K562 (cell line): Measurements from ENCODE around the gene FRA10AC1. TPM values are rescaled to one million over a fixed set of nuclear protein-coding genes. Genes with fewer than 3 reads are reported as not detected.

Experiments used
- ATAC-seq: fragments of 200-7000 bp; cut with Tn5 transposase; 3 replicates; pipeline ENCODE4 v1.9.1; 2020; ENCODE audit warnings: moderate library complexity
- BruUV-seq: library from RNA; stranded (reverse); fragments of 400-500 nt; replicated peaks from 2 replicates; lab custom pipeline; 2021; lab: Mats Ljungman, UMichigan
- CTCF ChIA-PET: fragments of 300-600 bp; formaldehyde crosslinking; extraction: SDS; loops from one replicate; lab custom pipeline; 2021; ENCODE audit warnings: low intra/inter-chr PET ratio; lab: Yijun Ruan, JAX
- POLR2A ChIA-PET: fragments of 300-600, 350-650 bp; sonication (Branson Sonifier 250); formaldehyde crosslinking; extraction: SDS; loops from one replicate; lab custom pipeline; 2021; ENCODE audit warnings: antibody characterized with exemption, inconsistent platforms; lab: Yijun Ruan, JAX
- DNase-seq, 4 experiments: peaks; one replicate each; pipeline versions ENCODE4 v3.0.0 to v3.0.0-alpha.2; 2011 to 2018; ENCODE audit warnings: low spot score in 3 of 4, mixed read lengths in 3 of 4; ENCODE audit errors: extremely low read depth in 1 of 4
- FAIRE-seq: peaks from 2 replicates; lab custom pipeline; 2011; peaks lifted over from hg19 to GRCh38; lab: Jason Lieb, UNC
- H2AFZ ChIP-seq: 2 replicates; pipeline ENCODE4 v1.6.0; 2011; ENCODE audit warnings: low read depth, low read length, control low read depth, inconsistent platforms
- H3K27ac ChIP-seq: fragments of 200-600 bp; 3 replicates; pipeline ENCODE4 v1.8.0; 2011; ENCODE audit warnings: low read depth, mild to moderate bottlenecking, control low read depth, inconsistent platforms, low read length, moderate library complexity, mixed read lengths; ENCODE audit errors: extremely low read depth
- H3K27me3 ChIP-seq, 2 experiments: fragments of 300-600 bp in 1 of 2; 2 replicates in 1 of 2; 3 replicates in 1 of 2; pipeline versions ENCODE4 v1.6.0 to v1.8.0; 2011; ENCODE audit warnings: inconsistent platforms in 2 of 2, low read length in 2 of 2, mild to moderate bottlenecking in 1 of 2, mixed read lengths in 1 of 2, moderate library complexity in 1 of 2; ENCODE audit not compliant: control insufficient read depth in 2 of 2, insufficient read depth in 2 of 2
- H3K36me3 ChIP-seq: fragments of 300-600 bp; 3 replicates; pipeline ENCODE4 v1.8.0; 2011; ENCODE audit warnings: mild to moderate bottlenecking, low read length, inconsistent platforms; ENCODE audit not compliant: control insufficient read depth, insufficient read depth
- H3K4me1 ChIP-seq, 2 experiments: fragments of 200-600 bp in 1 of 2; replicated peaks in 1 of 2; 2 replicates in 1 of 2; 3 replicates in 1 of 2; pipeline versions ENCODE4 v1.5.1 to v1.8.0; 2011; ENCODE audit warnings: inconsistent platforms in 2 of 2, low read length in 2 of 2, mild to moderate bottlenecking in 1 of 2, mixed read lengths in 1 of 2, moderate library complexity in 1 of 2; ENCODE audit not compliant: control insufficient read depth in 2 of 2, insufficient read depth in 2 of 2
- H3K4me2 ChIP-seq: 2 replicates; pipeline ENCODE4 v1.6.1; 2011; ENCODE audit warnings: low read length, control low read depth, inconsistent platforms, mixed read lengths; ENCODE audit not compliant: insufficient read depth
- H3K4me3 ChIP-seq: fragments of 200-600 bp; sonication (generic), shearing (Covaris generic); 2 replicates; pipeline ENCODE4 v1.5.1; 2016; ENCODE audit warnings: control low read depth, inconsistent platforms
- H3K79me2 ChIP-seq: fragments of 200-600 bp; 3 replicates; pipeline ENCODE4 v1.8.0; 2011; ENCODE audit warnings: low read length, inconsistent platforms; ENCODE audit not compliant: control insufficient read depth, insufficient read depth
- H3K9ac ChIP-seq, 2 experiments: 2 replicates each; pipeline versions ENCODE4 v1.6.0 to v1.6.1; 2011; ENCODE audit warnings: low read depth in 2 of 2, low read length in 2 of 2, control low read depth in 1 of 2, inconsistent platforms in 1 of 2, mild to moderate bottlenecking in 1 of 2, mixed read lengths in 1 of 2; ENCODE audit not compliant: insufficient read depth in 1 of 2
- H3K9me1 ChIP-seq: one replicate; pipeline ENCODE4 v1.6.0; 2011; ENCODE audit warnings: inconsistent platforms, mild to moderate bottlenecking, low read length, moderate library complexity; ENCODE audit not compliant: control insufficient read depth, insufficient read depth
- H3K9me3 ChIP-seq: replicated peaks from 2 replicates; pipeline ENCODE4 v1.5.1; 2011; ENCODE audit warnings: low read depth, low read length, inconsistent platforms; ENCODE audit not compliant: control insufficient read depth, insufficient read depth
- H4K20me1 ChIP-seq: replicated peaks from 2 replicates; pipeline ENCODE4 v1.6.1; 2011; ENCODE audit warnings: low read length, inconsistent platforms, mixed read lengths; ENCODE audit not compliant: control insufficient read depth, insufficient read depth
- GABPB1 ChIP-seq: sonication (generic); formaldehyde crosslinking; IDR thresholded peaks from 2 replicates; pipeline ENCODE4 v1.8.0; 2022; ENCODE audit warnings: mild to moderate bottlenecking, missing genetic modification reagents
- RAD21 ChIP-seq, 2 experiments: fragments of 250-450 bp in 1 of 2; fragments of 450-650 bp in 1 of 2; sonication (Bioruptor Pico) in 1 of 2; formaldehyde crosslinking in 1 of 2; IDR thresholded peaks in 1 of 2; conservative IDR thresholded peaks in 1 of 2; 2 replicates each; pipeline versions ENCODE4 v1.4.0 to v1.8.0; 2020 to 2022; ENCODE audit warnings: mild to moderate bottlenecking in 2 of 2, moderate library complexity in 1 of 2
- TBP ChIP-seq: optimal IDR thresholded peaks from 2 replicates; pipeline ENCODE3; 2011; ENCODE audit warnings: low read depth, low read length, improper control_type of control experiment
- ZBTB1 ChIP-seq: sonication (generic); formaldehyde crosslinking; IDR thresholded peaks from 2 replicates; pipeline ENCODE4 v1.8.1; 2023; ENCODE audit warnings: missing genetic modification reagents, low read depth, mild to moderate bottlenecking, borderline replicate concordance
- ZNF324 ChIP-seq: fragments of 250-450 bp; sonication (Bioruptor Pico); IDR thresholded peaks from 2 replicates; pipeline ENCODE4 v1.4.0; 2020; ENCODE audit warnings: mild to moderate bottlenecking
- ZNF79 ChIP-seq: fragments of 250-450 bp; sonication (Bioruptor Pico); IDR thresholded peaks from 2 replicates; pipeline ENCODE4 v1.4.0; 2020; ENCODE audit warnings: low read depth, mild to moderate bottlenecking, moderate library complexity
- WGBS: fragments of 100-300 bp; shearing (Covaris generic); methylation state at CpG from one replicate; pipeline ENCODE4 v1.1.6; 2016; ENCODE audit warnings: low coverage, mixed read lengths; ENCODE audit not compliant: insufficient coverage; ENCODE audit errors: missing lambda C conversion rate; 5-methylcytosine and 5-hydroxymethylcytosine counted together
- in situ Hi-C: fragments of 300-500 bp; cut with MboI; formaldehyde crosslinking; loops from 4 replicates; pipeline ENCODE4 v1.15.0; 2018; ENCODE audit warnings: inconsistent platforms, mixed read lengths
- intact Hi-C: fragments of 100-400 bp; cut with micrococcal nuclease; formaldehyde crosslinking; loops from 2 replicates; pipeline ENCODE4 v1.14.2; 2022
- polyA plus RNA-seq, 8 experiments: library from polyadenylated mRNA; depleted of rRNA in 4 of 8; stranded (reverse) in 5 of 8; unstranded in 3 of 8; fragments of >200 nt; fragmentation: Nextera tagmentation in 2 of 8; fragmentation: Illumina TruSeq in 1 of 8; extraction: Ambion mirVana in 2 of 8; extraction: Trizol in 1 of 8; gene quantifications; 2 replicates each; pipeline versions ENCODE4 v1.2.1 to v1.2.3, GENCODE V29; 2011 to 2014; ENCODE audit warnings: inconsistent platforms in 1 of 8, missing spikeins in 1 of 8
- total RNA-seq, 7 experiments: library from RNA; depleted of rRNA in 6 of 7; stranded (reverse); fragments of >200 nt in 6 of 7; fragmentation: Illumina TruSeq in 2 of 7; extraction: Trizol in 2 of 7; gene quantifications; 2 replicates each; pipeline versions ENCODE4 v1.2.1 to v1.2.3, GENCODE V29; 2011 to 2021; ENCODE audit warnings: low replicate concordance in 1 of 7
- TF ChIP-seq, protein P1 (sequence below): fragments of 450-650 bp; IDR thresholded peaks from 2 replicates; pipeline ENCODE4 v1.6.1; 2017; ENCODE audit warnings: mild to moderate bottlenecking, moderate library complexity
- TF ChIP-seq, protein P2 (sequence below), 3 experiments: IDR thresholded peaks in 2 of 3; conservative IDR thresholded peaks in 1 of 3; 2 replicates each; pipeline ENCODE4 v1.5.1; 2011 to 2012; ENCODE audit warnings: low read length in 3 of 3, mild to moderate bottlenecking in 3 of 3, control low read depth in 2 of 3, improper control_type of control experiment in 1 of 3, inconsistent platforms in 1 of 3, low read depth in 1 of 3, mixed read lengths in 1 of 3, moderate library complexity in 1 of 3; ENCODE audit not compliant: insufficient read depth in 2 of 3

The FRA10AC1 gene
- total and polyA plus RNA-seq, 9 of the 15 experiments (the other 6 are each of a cell fraction or from before 2014, with no cell fraction given) = 4.4 to 11.8 (median 8.0) TPM

DNA sequence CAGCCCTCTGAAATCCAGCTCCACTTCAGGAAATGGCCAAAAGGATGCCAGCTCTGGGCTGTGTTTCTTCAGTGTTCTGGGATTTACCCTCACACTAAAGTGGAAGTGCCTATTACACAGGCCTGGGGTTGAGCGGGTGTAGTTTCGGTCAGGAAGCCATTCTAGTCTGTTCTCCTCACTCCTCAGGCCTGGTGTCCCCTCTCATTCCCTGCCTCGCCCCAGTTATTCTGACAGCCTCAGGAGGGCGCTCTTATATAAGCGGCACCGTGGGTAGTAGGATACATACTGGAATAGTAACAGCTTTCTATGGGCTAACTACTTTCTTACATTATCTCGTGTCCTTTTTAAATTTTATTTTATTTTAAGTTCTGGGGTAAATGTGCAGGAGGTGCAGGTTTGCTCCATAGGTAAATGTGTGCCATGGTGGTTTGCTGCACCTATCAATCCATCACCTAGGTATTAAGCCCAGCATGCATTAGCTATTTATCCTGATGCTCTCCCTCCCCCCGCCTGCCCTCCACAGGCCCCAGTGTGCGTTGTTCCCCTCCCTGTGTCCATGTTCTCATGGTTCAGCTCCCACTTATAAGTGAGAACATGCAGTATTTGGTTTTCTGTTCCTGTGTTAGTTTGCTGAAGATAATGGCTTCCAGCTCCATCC lies 43.1 kb upstream of the FRA10AC1 start:
- ATAC-seq = peak; percentile 88
- Histone ChIP-seq H3K9ac (no peak overlapping the region), H4K20me1 (no peaks in the 10 kb centered on the region), H3K9me3 (no peaks in the 10 kb centered on the region), H3K4me2 (no peak overlapping the region), H3K4me3 (no peak overlapping the region), H2AFZ (no peak overlapping the region), H3K9me1 (no peaks in the 10 kb centered on the region)
- peak; percentile 11 to 38 (median 21) for DNase-seq
- no peak for FAIRE-seq
- BruUV-seq = no TSS peak
- intact Hi-C loops = loop anchor here (1.0 kb wide), 1 partner anchor 71 kb away; no protein-coding TSS in a partner anchor
- TF ChIP-seq ZBTB1 (CRISPR knock-in tag) = no peak
- TF ChIP-seq RAD21 (CRISPR knock-in tag; conservative IDR thresholded peaks at IDR 0.05 in 1 of 2, IDR thresholded peaks at IDR 0.05 in 1 of 2) = peak in 1 of 2 experiments; percentile 50; a peak in 2 of 4 replicates
- TF ChIP-seq, protein P1, sequence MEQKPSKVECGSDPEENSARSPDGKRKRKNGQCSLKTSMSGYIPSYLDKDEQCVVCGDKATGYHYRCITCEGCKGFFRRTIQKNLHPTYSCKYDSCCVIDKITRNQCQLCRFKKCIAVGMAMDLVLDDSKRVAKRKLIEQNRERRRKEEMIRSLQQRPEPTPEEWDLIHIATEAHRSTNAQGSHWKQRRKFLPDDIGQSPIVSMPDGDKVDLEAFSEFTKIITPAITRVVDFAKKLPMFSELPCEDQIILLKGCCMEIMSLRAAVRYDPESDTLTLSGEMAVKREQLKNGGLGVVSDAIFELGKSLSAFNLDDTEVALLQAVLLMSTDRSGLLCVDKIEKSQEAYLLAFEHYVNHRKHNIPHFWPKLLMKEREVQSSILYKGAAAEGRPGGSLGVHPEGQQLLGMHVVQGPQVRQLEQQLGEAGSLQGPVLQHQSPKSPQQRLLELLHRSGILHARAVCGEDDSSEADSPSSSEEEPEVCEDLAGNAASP = no peak
- TF ChIP-seq ZNF324 (CRISPR knock-in tag) = no peak
- TF ChIP-seq ZNF79 = no peak
- TF ChIP-seq GABPB1 (CRISPR knock-in tag) = no peak
- TF ChIP-seq, protein P2, sequence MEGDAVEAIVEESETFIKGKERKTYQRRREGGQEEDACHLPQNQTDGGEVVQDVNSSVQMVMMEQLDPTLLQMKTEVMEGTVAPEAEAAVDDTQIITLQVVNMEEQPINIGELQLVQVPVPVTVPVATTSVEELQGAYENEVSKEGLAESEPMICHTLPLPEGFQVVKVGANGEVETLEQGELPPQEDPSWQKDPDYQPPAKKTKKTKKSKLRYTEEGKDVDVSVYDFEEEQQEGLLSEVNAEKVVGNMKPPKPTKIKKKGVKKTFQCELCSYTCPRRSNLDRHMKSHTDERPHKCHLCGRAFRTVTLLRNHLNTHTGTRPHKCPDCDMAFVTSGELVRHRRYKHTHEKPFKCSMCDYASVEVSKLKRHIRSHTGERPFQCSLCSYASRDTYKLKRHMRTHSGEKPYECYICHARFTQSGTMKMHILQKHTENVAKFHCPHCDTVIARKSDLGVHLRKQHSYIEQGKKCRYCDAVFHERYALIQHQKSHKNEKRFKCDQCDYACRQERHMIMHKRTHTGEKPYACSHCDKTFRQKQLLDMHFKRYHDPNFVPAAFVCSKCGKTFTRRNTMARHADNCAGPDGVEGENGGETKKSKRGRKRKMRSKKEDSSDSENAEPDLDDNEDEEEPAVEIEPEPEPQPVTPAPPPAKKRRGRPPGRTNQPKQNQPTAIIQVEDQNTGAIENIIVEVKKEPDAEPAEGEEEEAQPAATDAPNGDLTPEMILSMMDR (IDR thresholded peaks at IDR 0.05 in 2 of 3, conservative IDR thresholded peaks at IDR 0.05 in 1 of 3; ENCODE audit: insufficient read depth in 2 of 3, low read depth in 1 of 3, low read length in 3 of 3) = peak; percentile 47 to 58 (median 55)
- no peak for TF ChIP-seq TBP
- TF ChIP-seq, all 486 proteins: peak for 2
- no peaks in the 10 kb centered on the region for H3K36me3 ChIP-seq
- no peak overlapping the region for H3K27ac ChIP-seq
- H3K79me2 ChIP-seq = no peaks in the 10 kb centered on the region
- H3K4me1 ChIP-seq = no peaks in the 10 kb centered on the region; a peak in 1 of 5 replicates
- 0% methylated on average over 8 of the region's 9 CpGs for WGBS
- ChIA-PET CTCF (no interaction called here), POLR2A (interaction anchor here (1.2 to 1.4 kb wide), 3 partner anchors 8 to 159 kb away, joined by 3 read pairs; no protein-coding TSS in a partner anchor)
- in situ Hi-C loops = no loop called here
- peaks cover 0 to 3% of the 10 kb centered on the region in 2 experiments; a peak in 3 of 5 replicates for H3K27me3 ChIP-seq
